ENCODE data around the gene ZNF24.
A peak's percentile ranks its signal among the peaks of the same experiment; 100 is the strongest.

The ZNF24 gene

DNA sequence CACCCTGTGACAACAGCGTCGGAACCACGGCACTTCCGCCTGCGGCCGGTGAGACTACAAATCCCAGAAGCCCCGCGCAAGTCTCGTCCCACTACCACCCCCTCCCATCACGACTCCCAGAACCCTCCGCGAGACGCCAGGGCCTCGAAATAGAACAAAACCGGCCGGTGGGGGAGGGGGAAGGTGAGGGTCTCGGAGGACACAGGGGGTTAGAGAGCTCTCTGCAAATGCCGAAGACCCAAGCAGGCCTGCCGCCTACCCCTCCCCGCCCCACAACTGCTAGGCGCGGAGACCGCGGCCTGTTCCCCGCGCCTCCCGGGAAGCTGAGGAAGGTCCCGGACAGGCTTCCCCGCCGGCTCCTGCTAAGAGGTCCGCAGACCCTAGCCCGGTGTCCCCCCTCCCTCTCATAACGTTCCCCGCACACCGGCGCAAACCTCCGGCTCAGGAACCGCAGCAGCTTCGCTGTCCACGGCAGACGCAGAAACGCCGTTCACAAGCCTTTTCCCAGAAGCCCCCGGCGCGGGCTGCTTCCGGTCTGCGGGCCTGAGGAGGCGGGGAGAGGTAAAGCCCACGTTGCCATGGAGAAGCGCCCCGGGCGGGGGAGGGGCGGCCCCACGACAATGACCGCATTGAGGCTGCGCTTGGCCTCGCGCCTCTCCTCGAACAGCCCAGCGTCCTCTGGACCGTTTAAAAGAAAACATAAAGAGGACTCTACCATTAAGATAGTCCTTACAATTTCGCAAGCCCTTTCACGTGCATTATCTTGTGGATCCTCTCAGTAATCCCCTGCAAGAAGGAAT, at the start of gene ZNF24:
TSS of gene ZNF24 (minus strand) at position 485 of the 800 bp plus-strand sequence. CDS start 3,770 bp downstream, outside the sequence.
- DNase-seq = peak; percentile 92
- H3K36me3 ChIP-seq (replicated peaks) = peaks cover 15% of the 10 kb centered on the region
- H3K4me3 ChIP-seq (ENCODE audit: low read depth, low read length) = peak within 1 kb of the TSS; percentile 92
- in situ Hi-C loops (cut with HindIII; ENCODE audit: low pct_ligation_motif_present, low sequenced_read_pairs) = no loop called here
- TF ChIP-seq, protein P1, sequence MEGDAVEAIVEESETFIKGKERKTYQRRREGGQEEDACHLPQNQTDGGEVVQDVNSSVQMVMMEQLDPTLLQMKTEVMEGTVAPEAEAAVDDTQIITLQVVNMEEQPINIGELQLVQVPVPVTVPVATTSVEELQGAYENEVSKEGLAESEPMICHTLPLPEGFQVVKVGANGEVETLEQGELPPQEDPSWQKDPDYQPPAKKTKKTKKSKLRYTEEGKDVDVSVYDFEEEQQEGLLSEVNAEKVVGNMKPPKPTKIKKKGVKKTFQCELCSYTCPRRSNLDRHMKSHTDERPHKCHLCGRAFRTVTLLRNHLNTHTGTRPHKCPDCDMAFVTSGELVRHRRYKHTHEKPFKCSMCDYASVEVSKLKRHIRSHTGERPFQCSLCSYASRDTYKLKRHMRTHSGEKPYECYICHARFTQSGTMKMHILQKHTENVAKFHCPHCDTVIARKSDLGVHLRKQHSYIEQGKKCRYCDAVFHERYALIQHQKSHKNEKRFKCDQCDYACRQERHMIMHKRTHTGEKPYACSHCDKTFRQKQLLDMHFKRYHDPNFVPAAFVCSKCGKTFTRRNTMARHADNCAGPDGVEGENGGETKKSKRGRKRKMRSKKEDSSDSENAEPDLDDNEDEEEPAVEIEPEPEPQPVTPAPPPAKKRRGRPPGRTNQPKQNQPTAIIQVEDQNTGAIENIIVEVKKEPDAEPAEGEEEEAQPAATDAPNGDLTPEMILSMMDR (IDR thresholded peaks at IDR 0.05; ENCODE audit: low read depth, low read length, missing control alignments) = no peak
- no peaks in the 10 kb centered on the region for H3K27me3 ChIP-seq (replicated peaks)
- H3K27ac ChIP-seq = peak within 1 kb of the TSS; percentile 95

DNA sequence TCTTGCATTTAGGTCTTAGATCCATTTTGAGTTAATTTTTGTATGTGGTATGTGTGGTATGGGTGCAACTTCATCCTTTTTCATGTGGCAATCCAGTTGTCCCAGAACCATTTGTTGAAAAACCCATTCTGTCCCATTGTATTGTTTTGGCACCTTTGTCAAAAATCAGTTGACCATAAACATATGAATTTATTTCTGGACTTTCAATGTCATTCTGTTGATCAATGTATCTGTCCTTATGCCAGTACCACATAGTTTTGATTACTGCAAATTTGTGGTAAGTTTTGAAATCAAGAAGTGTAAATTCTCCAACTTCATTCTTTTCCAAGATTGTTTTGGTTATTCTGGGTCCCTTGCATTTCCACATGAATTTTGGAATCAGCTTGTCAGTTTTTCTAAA, 49.5 kb upstream of the ZNF24 start:
- no peak for DNase-seq
- Histone ChIP-seq H3K36me3 (replicated peaks) (no peaks in the 10 kb centered on the region), H3K27me3 (replicated peaks) (no peaks in the 10 kb centered on the region), H3K27ac (no peak overlapping the region), H3K4me3 (ENCODE audit: low read depth, low read length) (no peak overlapping the region)
- TF ChIP-seq, protein P1 (IDR thresholded peaks at IDR 0.05; ENCODE audit: low read depth, low read length, missing control alignments) = no peak
- in situ Hi-C loops (cut with HindIII; ENCODE audit: low pct_ligation_motif_present, low sequenced_read_pairs) = no loop called here

DNA sequence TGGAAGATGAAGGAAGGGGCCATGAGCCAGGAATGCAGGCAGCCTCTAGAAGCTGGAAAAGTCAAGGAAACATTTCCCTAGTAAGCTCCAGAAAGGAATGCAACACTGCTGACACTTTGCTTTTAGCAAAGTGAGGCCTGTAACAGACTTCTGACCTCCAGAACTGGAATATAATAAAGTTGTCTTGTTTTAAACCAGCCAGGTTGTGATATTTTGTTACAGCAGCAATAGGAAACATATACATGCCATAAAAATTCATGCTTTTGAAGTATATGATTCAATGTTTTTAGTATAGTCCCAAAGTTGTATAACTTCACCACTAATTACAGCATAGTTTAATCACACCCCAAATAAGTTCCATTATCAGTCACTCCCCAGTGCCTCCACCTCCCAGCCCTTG, 48.2 kb upstream of the ZNF24 start:
- in situ Hi-C loops (cut with HindIII; ENCODE audit: low pct_ligation_motif_present, low sequenced_read_pairs) = no loop called here
- no peaks in the 10 kb centered on the region for H3K27me3 ChIP-seq (replicated peaks)
- TF ChIP-seq, protein P1 (IDR thresholded peaks at IDR 0.05; ENCODE audit: low read depth, low read length, missing control alignments) = no peak
- no peak for DNase-seq
- H3K27ac ChIP-seq = no peak overlapping the region
- H3K4me3 ChIP-seq (ENCODE audit: low read depth, low read length) = no peak overlapping the region
- H3K36me3 ChIP-seq (replicated peaks) = no peaks in the 10 kb centered on the region

DNA sequence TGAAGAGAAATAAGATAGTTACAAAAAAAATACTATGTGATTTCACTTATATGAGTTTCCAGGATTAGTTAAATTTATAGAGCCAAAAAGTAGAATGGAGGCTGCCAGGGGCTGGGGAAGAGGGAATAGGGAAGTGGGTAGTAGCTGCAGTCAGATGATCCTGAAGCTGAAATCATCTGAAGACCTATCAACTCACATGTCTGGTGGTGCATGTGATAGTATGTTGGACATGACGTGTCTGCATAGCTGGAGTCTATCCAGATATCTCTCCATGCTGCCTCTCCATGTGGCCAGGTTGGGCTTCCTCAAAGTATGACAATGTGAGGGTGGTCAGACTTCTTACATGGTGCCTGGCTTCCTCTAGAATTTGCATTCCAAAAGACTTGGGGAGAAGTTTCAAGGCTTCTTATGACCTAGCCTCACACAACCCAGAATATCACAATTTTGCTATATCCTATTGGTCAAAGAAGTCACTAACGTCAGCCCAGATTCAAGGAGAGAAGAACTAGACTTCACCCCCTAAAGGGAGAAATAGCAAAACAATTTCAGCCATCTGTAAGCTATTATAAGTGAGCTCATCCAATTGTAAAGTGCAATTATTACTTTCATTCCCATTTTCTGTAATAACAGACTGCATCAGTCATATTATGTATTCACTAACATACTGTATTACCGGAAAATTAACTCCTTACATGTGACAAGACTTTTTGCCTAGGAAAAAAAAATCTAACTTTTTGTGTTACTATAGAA, 46.9 kb upstream of the ZNF24 start:
- in situ Hi-C loops (cut with HindIII; ENCODE audit: low pct_ligation_motif_present, low sequenced_read_pairs) = no loop called here
- H3K4me3 ChIP-seq (ENCODE audit: low read depth, low read length) = no peak overlapping the region
- H3K27ac ChIP-seq = no peak overlapping the region
- no peaks in the 10 kb centered on the region for H3K36me3 ChIP-seq (replicated peaks)
- DNase-seq = no peak
- H3K27me3 ChIP-seq (replicated peaks) = no peaks in the 10 kb centered on the region
- TF ChIP-seq, protein P1 (IDR thresholded peaks at IDR 0.05; ENCODE audit: low read depth, low read length, missing control alignments) = no peak

DNA sequence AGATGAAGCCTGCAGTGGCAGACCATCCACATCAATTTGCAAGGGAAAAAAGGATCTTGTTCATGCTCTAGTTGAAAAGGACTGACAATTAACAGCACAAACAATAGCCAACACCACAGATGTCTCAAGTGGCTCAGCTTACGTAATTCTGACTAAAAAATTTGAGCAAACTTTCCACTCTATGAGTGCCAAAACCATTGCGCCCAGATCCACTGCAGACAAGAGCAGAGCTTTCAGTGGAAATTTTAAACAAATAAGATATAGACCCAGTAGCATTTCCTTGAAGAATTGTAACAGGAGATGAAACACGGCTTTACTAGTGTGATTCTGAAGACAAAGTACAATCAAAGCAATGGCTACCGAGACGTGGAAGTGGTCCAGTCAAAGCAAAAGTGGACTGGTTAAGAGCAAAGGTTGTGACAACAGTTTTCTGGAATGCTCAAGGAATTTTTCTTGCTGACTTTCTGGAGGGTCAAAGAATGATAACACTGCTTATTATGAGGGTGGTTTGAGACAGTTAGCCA, 44.9 kb upstream of the ZNF24 start:
- no peak overlapping the region for H3K4me3 ChIP-seq (ENCODE audit: low read depth, low read length)
- peak; percentile 66 for DNase-seq
- in situ Hi-C loops (cut with HindIII; ENCODE audit: low pct_ligation_motif_present, low sequenced_read_pairs) = no loop called here
- H3K36me3 ChIP-seq (replicated peaks) = no peaks in the 10 kb centered on the region
- H3K27me3 ChIP-seq (replicated peaks) = no peaks in the 10 kb centered on the region
- peak overlapping the region; percentile 68 for H3K27ac ChIP-seq
- TF ChIP-seq, protein P1 (IDR thresholded peaks at IDR 0.05; ENCODE audit: low read depth, low read length, missing control alignments) = no peak
